GM19455 (cell line): ENCODE data around the gene IFNAR1.
"Not testable (repeated sequence)": the region's sequence is repeated elsewhere in the genome, so short reads cannot be mapped to it uniquely, and the experiment has no call there.

Source experiments
- ATAC-seq: cut with Tn5 transposase; IDR thresholded peaks from one replicate; pipeline ENCODE4 v1.9.1; 2021; ENCODE audit not compliant: unreplicated experiment

The IFNAR1 gene

DNA sequence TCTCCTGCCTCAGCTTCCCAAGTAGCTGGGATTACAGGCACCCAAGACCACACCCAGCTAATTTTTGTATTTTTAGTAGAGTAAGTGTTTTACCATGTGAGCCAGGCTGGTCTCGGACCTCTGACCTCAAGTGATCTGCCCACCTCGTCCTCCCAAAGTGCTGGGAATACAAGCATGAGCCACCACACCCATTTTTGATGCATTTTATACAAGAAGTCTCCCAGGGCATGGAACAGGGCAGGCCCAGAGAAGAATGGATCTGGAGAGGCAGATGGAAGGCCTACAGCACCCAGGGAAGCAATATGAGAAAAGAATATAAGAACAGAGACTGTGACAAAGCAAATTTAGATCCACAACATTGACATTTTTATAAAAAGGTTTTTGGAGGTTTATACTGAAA lies 18.8 kb upstream of the IFNAR1 start:
- ATAC-seq = no peak

DNA sequence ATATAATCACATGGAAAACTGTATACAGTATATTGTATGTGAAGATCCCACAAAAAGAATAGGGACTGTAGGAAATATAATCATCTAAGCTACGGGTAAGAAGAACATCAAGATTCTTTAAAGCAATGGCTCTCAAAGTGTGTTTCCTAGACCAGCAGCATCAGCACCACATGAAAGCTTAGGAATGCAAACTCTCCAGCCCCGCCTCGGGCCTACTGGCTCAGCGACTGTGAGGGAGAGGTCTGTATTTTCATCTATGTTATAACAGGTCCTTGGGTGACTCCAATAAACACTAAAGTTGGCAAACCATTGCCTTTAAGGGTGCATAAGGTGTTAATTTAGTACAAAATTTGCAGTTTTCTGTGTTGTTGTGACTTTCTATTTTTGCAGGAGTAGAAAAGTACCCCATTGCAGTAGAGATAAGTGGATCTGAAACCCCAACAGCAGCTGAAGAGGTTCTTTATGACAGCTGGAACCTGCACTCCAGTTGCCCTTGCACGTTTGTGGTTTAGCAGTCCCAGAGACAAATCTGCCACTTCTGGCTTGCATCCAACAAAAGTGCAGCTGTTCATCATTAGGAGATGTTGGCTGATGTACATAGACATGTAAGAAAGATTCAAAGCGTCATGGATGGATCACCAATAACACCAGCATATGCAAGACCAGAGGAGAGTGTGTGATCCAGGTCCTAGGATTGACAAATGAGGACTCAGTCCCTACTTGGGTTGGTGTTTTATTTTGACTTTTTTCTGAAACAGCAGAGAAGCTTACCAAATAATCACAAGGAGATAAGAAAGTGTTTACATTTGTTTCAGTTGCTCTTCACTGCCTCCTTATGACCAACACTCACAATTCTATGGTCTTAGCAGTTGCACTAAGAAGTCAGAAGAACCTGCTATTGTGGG lies 15.9 kb upstream of the IFNAR1 start:
- ATAC-seq = peak; percentile 82

DNA sequence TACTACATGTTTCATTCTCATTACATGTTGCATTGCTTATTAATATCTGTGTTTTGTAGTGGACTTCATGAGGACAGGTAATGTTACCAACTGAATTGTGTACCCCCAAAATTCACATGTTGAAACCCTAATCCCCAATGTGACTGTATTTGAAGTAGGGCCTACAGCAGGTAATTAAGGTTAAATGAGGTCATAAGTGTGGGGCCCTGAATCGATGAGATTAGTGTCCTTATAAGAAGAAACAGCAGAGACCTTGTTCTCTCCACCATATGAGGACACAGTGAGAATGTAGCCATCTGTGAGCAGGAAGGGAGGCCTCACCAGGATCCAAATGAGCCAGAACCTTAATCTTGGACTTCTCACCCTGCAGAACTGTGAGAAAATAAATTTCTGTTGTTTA lies 15.0 kb upstream of the IFNAR1 start:
- ATAC-seq = no peak

DNA sequence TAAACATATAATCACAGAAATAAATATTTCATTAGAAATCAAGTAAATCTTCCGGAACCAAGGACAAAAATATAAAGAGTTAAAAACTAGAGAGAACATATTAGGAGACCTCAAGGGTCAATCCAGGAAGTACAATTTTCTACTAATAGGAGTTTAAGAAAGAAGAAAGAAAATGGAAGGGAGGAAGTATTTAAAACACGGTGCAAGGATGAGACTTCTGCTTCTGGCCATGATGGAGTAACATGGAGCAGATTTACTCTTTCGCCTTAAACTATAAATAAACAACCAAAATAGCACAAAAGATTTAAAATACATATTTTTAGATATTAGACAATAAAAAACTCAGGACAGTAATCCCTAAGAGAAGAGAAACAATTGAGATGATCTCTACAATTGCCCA lies 12.6 kb upstream of the IFNAR1 start:
- ATAC-seq = no peak

DNA sequence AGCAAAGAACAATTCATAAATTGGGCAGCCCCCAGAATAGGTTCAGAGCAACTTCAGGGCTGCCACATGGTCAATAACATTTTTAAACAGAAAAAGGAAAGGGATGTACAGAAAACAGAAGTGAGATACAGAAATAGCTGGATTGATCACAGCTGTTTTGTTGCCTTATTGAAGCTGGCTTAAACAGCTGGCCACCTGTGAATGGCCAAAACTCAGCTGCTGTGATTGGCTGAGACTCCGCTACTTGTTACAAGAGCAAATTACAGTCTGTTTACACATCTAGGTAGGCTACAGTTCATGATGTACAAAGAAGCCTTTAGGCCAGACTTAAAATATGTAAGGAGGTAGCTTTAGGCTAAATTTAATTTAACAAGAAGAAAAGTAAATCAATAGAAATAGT lies 11.6 kb upstream of the IFNAR1 start:
- no peak for ATAC-seq

DNA sequence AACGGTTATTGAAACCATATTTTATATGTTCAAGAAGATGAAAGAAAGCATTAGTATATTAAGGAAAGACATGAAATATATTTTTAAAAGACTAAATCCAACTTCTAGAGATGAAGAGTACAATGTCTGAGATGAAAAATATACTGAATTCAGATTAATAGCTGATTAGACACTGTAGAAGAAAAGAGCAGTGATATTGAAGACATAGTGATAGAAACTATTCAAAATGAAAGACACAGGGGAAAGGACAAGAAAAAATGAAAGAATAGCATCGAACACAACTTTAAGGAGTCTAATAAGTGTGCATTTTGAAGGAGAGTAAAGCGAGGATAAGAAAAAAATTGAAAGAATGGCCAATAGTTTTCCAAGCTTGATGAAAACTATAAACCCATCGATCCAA lies 11.2 kb upstream of the IFNAR1 start:
- ATAC-seq = no peak

DNA sequence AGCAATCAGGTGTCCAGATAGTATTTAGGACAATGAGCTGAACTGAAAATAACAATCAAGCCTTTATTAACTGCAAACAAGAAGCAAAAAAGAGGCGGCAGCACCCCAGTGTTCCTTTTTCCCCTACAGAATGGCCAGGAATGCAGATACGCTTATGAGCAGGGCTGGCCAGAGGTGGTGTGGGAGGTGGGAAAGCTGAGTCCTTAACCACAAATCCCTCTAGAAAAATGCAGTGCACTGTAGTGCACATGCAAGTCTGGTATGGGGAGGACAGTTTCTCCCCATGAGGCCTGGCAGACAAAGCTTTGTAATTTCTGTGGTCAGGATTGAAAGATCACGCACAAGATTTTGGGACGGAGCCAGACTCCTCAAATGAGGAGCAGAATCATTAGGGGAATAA lies 10.7 kb upstream of the IFNAR1 start:
- no peak for ATAC-seq

DNA sequence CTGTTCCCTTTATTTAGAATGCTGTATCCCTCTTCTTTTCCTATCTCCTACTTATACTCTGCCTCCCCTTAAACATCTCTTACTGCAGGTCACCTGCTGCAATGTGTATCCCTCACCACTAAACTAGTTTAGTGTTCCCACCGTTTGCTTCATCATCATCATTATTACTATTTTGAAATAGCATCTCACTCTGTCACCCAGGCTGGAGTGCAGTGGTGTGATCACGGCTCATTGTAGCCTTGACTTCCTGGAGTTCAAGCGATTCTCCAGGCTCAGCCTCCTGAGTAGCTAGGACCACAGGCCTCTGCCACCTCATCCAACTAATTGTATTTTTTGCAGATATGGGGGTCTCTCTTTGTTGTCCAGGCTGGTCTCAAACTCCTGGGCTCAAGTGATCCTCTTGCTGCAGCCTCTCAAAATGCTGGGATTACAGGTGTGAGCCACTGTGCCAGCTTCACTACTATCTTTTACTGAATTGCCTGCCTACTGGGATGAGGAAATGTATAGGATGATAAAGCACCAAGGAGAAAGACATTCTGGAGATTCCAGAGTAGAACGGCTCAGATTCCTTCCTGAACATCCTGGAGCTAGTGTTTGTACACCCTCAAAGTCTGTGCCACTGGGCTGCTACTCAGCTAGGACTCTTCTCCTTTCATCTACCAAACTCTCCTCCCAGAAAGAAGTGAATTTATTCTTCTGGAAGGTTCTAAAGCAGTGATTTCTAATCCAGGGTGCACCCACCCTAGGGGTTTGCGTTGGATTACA lies 8.6 kb upstream of the IFNAR1 start:
- no peak for ATAC-seq

DNA sequence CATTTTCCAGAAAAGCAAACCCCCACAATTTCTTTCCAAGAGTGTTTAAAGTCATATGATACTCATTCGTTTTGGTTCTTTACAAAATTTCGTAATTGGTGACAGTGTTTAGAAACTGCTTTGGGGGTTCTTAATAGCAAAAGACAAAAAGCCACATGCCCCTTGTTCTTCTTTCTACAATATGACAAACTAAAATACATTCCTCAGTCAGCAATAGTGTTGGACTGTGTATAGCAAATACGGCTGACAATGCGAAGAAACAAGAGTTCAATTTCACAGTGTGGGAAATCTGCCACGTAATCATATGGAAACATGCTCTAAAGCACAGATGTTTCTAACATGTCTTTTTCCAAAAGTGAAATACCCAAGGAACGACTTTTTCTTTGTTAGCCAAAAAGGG lies 7.6 kb upstream of the IFNAR1 start:
- ATAC-seq = no peak

DNA sequence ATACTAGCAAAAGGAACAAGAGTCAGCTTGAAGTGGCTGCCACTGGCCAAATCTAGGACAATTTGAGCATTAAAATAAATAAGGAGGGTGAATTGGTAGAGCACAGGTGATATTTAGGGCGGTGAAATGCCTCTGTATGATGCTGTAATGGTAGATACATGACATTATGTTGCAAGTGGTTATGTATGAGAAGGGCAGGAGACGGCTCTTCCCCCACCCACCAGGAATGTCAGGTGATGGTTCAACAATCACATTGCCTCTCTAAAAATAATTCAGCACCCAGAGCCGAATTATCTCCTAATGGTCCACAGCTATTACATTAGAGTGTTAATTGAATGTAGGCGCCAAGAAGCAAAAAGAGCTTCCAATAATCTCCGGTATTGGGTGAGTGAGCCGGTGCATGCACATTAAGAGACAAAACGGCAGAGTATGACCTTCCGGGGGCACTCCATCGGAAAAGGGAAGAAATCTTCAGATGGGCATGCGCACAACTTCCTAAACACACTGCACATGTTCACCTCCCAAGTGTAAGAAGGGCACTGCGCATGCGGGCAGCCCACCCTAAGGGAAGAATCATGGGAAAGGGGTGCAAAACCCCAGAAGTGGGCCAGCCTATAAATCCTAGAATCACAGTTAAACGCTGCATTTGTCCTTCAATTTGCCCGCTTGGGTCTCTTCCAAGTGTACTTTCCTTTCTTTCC lies 6.8 kb upstream of the IFNAR1 start:
- no peak for ATAC-seq

DNA sequence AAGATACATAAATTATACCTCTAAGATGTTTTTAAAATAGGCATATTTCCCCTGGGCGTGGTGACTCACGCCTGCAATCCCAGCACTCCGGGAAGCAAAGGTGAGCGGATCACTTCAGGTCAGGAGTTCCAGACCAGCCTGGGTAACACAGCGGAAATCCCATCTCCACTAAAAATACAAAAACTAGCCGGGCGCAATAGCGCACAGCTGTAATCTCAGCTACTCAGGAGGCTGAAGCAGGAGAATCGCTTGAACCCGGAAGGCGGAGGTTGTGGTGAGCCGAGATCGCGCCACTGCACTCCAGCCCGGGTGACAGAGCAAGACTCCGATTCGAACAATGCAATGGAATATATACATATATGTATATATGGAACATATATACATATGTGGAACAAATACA lies 3.8 kb upstream of the IFNAR1 start:
- ATAC-seq = not testable (repeated sequence)

DNA sequence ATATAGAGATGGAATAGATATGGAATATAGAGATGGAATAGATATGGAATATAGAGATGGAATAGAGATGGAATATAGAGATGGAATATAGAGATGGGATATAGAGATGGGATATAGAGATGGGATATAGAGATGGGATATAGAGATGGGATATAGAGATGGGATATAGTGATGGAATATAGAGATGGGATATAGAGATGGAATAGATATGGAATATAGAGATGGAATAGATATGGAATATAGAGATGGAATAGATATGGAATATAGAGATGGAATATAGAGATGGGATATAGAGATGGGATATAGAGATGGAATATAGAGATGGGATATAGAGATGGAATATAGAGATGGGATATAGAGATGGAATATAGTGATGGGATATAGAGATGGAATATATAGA lies 1.2 kb upstream of the IFNAR1 start:
- not testable (repeated sequence) for ATAC-seq

DNA sequence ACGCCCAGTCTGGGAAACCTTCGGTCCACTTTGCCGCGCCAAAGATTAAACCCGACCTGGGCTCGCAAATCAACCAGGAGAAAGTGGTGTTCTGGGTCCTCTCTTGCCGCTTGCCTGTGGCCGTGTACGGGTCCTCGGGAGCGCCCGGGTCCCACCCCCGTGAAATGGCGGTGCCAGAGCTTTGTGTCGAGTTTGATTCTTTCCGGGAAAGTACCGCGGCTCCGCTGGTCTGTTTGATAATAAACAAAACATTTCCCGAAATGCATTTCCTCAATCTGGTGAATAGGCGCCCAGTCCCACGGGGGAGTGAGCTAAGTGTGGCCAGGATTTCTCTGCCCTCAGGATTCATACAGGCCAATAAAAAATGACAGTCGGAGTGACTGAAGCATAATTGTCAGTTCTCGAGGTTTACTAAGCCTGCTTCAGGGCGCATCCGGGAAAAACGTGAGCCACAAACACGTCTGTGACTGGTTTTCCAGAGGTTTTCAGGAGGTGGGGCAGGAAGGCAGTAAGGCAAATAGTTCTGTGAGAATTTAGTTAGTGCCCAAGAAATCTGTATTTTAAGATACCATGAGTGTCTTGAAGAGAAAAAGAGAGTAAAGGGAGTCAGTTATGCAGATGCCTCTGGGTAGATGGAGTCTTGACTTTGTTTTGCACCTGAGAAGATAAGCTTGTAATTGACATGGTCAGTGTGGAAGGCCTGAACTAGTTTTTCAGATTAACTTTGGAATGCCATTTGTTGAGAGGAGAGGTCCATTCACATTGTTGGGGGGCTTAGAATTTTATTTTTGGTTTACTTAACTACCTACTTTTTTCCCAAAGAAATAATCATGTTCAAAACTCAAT lies 675 bp downstream of the IFNAR1 start:
- peak; percentile 42 for ATAC-seq

DNA sequence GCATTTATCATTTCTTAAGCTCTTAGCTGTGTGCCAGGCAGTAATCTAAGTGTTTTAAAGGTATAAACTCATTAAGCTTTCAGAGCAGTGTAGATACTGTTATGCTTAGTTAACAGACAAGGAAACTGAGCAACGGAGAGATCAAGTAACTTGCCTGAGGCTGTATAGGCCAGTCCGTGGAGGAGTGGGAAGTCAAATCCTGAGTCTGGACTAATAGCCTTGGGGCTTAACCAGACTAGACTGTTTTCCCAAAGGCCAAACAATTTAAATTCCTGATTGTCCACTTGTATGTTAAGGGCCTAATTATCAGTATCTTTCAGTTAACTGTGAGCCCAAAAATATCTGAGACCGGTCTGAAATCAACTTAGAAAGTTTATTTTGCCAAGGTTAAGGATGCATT lies 2.6 kb downstream of the IFNAR1 start:
- no peak for ATAC-seq

DNA sequence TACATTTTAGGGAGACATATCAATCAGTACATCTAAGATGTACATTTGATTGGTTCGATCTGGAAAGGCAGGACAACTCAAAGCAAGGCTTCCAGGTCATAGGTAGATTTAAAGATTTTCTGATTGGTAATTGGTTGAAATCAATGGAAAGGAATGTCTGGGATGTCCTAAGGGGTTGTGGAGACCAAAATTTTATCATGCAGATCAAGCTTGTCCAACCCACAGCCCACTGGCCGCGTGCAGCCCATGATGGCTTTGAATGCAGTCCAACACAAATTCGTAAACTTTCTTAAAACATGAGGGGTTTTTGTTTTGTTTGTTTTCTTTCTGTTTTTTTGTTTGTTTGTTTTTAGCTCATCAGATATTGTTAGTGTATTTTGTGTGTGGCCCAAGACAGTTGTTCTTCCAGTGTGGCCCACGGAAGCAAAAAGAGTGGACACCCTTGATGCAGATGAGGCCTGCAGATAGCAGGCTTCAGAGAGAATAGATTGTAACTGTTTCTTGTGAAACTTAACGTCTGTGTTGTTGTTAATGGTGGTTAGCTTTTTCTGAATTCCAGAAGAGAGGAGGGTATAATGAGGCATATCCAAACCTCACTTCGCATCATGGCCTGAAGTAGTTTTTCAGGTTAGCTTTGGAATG lies 3.1 kb downstream of the IFNAR1 start:
- no peak for ATAC-seq

DNA sequence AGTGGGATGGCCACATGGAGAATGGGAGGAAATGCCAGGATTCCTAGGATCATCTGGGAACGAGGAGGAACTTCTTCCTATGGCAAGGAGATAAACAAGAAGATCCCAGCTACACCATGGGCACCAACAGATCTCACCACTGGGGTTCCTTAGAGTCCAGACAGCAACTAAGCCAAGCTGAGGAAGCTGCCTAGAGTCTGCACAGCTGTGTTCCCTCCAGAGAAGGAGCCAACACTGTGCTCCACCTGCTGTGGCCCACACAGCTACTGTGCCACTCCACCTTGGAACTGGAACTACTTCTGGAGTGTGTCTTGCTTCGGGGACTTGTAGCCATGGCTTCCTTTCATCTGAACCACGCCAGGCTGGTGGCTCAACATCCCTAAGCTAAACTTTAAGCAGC lies 6.0 kb downstream of the IFNAR1 start:
- ATAC-seq = no peak

DNA sequence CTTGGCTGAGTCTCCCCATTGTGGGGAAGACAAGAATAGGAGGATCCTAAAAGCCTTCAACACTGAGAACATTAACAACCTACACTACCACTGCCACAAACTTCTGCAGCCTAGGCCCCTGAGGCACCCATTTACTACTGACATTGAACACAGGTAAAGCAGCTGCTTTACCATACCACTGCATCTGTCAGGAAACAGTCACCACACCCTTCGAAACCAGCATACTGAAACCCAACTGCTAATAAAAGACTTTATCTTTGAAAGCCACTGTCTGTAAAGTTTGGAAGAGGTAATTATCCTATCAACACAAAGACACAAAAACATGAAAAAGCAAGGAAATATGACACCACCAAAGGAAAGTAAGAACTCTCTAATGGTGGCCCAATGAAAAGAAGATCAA lies 7.4 kb downstream of the IFNAR1 start:
- peak; percentile 78 for ATAC-seq

DNA sequence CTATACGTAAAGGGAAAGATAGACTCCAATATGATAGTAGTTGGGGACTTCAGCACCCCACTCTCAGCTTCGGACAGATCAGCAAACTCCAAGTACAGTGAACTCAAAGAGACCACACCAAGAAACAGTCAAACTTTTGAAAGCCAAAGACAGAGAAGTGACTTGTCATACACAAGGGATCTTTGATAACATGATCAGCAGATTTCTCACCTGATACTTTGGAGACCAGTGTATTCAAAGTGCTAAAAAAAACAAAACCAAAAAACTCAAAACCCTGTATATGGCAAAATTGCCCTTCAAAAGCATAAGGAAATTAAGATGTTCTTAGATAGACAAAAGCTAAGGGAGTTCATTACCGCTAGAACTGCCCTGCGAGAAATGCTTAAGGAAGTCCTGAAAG lies 9.4 kb downstream of the IFNAR1 start:
- ATAC-seq = no peak

DNA sequence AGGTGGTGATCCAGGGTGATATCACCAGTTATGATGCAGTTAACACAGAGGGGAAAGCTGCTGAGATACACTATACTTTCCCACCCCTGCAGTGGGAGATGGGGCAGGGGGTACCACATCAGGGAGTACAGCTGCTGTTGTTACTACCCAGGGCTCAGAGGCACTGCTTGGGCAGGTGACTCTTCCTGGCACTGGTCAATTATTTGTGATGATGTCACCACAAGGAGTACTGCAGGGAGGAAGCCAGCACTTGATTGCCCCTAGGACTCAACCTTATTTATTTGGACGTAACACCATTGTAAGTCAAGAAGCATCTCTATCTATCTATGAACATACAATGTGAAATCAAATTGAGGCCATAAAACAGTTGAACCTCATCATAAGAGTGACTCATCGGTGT lies 10.1 kb downstream of the IFNAR1 start:
- no peak for ATAC-seq

DNA sequence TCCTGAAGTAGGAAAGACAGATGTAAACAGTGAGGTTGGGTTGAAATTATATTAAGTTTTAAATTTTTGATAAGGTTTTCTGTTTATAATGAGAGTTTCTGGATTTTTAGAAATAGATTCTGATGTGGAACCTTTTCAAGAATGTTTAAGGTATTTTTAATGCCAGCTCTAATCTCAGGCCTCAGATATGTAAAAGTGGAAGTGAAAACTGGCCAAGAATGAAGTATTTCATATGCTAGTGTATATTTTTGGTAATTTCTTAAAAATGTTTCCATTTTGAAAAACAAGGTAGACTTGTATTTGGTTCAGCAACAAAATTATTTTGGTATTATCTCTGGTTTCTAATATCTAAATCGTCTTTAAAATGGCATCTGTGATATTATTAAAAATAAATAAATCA lies 14.4 kb downstream of the IFNAR1 start:
- ATAC-seq = no peak
